ENCODE measurements around the gene LDHA.
"Not testable (repeated sequence)": the region's sequence is repeated elsewhere in the genome, so short reads cannot be mapped to it uniquely, and the experiment has no call there.

The LDHA gene

GRCh38 chr11:18394928-18395734 lies 768 bp downstream of the LDHA start:
- DNase-seq = peak in 4 of 6 experiments; percentile 28 to 58 (median 42)

- peak; percentile 87 to 99 (median 92) for DNase-seq
These were observed 1.6 kb downstream of the LDHA start for GRCh38 chr11:18395735-18396504.

- no peak for DNase-seq
These were observed 3.6 kb downstream of the LDHA start for GRCh38 chr11:18397921-18398320.

GRCh38 chr11:18401077-18401476 lies 6.7 kb downstream of the LDHA start:
- not testable (repeated sequence) for DNase-seq

- DNase-seq = no peak
These were observed 9.7 kb downstream of the LDHA start for GRCh38 chr11:18404062-18404461.

GRCh38 chr11:18407400-18407799 lies 13.0 kb downstream of the LDHA start:
- not testable (repeated sequence) for DNase-seq

GRCh38 chr11:18408558-18409291 lies 14.4 kb downstream of the LDHA start:
- DNase-seq = no peak

GRCh38 chr11:18416459-18416858 lies 22.1 kb downstream of the LDHA start:
- DNase-seq = no peak

DNA sequence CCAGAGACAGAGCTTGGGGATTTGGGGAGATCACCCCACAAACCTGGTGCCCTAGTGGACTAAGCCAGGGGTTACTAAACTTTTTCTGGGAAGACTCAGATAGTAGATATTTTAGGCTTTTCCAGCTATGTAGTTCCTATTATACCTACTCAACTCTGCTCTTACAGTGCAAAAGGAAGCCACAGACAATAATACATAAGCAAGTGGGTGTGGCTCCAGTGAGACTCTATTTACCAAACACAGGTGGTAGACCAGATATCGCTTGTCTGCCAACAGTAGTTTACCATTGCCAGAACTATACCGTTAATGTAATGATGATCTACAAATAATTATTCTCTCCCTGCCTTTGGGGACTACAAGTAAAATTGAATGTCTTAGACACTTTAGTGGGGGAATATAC lies 24.7 kb downstream of the LDHA start:
- no peak for DNase-seq

DNA sequence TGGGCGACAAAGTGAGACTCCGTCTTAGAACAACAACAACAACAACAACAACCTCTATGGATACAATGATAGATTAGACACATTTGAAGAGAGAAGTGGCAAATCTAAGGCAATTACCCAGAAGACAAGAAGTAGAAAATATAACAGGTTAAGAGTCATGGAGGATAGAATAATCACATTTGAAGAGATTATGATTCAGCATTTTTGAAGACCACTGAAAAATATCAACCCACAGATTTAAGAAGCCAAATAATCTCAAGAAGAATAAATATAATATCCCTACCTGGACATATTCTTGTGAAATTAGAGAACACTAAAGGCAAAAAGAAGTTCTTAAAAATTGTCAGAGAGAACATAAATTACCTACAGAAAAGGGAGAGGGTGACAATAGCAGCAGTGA lies 25.7 kb downstream of the LDHA start:
- DNase-seq = no peak

- no peak for DNase-seq
These were observed 32.9 kb downstream of the LDHA start for GRCh38 chr11:18427240-18427639.

DNA sequence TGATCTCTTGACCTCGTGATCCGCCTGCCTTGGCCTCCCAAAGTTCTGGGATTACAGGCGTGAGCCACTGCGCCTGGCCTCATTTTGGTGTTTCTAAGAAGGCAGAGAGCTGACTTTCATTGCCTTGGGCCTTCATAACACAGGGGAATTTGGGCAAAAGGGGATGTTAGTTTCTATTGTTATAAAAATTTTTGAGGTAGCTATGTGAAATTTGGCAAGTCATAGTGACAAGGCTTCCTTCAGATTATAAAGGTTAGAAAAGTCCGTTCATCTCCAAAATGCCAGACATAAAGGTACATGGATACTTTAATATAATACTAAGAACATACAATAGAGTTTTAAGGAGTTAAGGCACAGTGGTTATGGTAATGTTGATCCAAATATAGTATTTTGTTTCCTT lies 35.0 kb downstream of the LDHA start:
- DNase-seq = no peak

GRCh38 chr11:18438691-18439090 lies 44.3 kb downstream of the LDHA start:
- no peak for DNase-seq

- DNase-seq = no peak
These were observed 54.9 kb downstream of the LDHA start for GRCh38 chr11:18449251-18449650.

DNA sequence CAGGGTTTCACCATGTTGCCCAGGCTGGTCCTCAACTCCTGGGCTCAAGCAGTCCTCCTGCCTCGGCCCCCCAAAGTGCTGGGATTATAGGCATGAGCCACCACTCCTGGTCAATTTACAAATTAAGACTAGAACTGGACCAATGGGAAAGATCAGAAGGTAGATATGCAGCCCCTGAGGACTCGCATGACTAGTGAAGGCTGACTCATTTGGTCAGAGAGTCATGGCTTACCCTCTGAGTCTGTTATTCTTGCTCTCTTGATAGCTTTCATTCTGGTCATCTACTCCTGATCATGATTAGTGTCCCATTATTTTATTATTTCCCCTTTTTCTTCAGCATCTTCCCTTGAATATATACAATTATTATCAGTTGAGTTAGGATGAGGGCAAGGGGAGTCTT lies 58.6 kb downstream of the LDHA start:
- DNase-seq = no peak

DNA sequence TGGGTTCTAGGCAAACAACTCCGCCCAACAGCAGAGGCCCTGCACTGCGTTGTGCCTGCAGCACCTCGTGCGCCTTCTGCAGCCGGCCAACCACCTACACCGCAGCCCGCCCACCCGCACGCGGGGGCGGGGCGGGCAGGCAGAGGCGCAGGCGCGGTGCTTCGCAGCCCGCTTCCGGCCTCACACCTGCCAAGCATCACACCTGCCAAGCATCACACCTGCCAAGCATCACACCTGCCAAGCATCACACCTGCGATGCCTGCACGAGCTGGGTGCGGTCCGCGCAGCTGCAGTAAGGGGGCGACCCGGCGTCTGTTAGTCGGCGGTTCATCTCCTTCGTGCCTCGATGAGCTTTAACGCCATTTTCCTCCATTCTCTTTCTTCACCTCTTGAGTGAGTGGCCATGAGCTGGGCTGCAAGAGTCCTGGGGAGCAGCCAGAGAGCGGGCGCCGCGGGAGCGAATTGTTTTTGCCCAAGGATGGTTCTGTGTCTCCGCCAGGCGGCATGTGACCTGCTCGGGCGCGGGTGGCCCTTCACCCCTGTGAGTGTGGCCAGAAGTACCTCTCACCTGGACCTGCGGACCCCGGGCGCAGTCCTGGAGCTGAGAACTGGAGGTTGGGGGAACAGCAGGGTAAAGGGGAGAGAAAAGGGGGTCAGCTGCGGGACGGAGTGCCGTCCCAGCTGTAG lies 61.5 kb downstream of the LDHA start, which contains the start of gene LDHAL6A:
TSS of gene LDHAL6A (plus strand) at position 171 of the 687 bp plus-strand sequence. CDS start 825 bp downstream, outside the sequence.
- DNase-seq = no peak

GRCh38 chr11:18457450-18457849 lies 63.1 kb downstream of the LDHA start:
- DNase-seq = no peak
